ENCODE results near the gene CST2.
"Not testable (repeated sequence)": the region's sequence is repeated elsewhere in the genome, so short reads cannot be mapped to it uniquely, and the experiment has no call there.

The CST2 gene

GRCh38 chr20:23800865-23801264 is 25.7 kb downstream of the CST2 start:
- DNase-seq (ENCODE audit: low spot score) = no peak

- DNase-seq (ENCODE audit: low spot score) = not testable (repeated sequence)
Measured at GRCh38 chr20:23799216-23799847, 27.2 kb downstream of the CST2 start.

- no peak for DNase-seq (ENCODE audit: low spot score)
Measured at GRCh38 chr20:23795526-23795925, 31.0 kb downstream of the CST2 start.

DNA sequence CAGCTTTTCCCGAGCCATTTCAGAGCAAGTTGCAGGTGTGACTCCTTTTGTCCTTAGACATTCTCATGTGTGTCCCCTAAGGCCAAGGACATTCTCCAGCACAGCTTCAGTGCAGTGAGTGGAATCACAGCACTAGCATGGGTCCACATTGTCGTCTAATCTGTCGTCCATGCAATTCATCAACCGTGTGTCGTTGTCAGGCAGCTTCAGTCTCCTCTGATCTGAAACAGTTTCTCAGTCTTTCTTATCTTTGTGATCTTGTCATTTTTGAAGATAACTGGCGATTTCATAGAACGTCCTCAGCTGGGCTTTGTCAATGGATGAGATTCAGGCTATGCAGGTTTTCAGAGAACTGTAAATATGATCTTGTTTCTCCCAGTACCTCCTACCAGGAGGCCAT is 31.7 kb downstream of the CST2 start:
- no peak for DNase-seq (ENCODE audit: low spot score)

DNA sequence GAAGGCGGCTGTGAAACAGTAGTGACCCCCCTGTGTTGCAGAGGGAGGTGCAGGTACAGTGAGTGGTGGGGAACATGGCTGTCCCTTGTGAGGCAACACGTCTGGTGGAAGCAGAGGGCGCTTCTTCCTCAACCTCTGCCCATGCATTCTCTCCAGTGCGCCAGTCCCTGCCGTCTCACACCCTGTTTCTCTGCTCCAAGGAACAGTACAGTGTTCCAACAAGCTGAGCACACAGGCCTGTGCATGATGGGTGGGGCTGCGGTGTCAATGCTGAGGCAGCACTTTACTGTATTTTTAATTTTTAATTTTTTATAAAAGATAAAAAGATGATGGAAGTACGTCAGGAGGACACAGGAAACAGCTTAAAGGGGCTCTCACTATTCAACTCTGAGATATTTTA is 32.5 kb downstream of the CST2 start:
- DNase-seq (ENCODE audit: low spot score) = no peak

DNA sequence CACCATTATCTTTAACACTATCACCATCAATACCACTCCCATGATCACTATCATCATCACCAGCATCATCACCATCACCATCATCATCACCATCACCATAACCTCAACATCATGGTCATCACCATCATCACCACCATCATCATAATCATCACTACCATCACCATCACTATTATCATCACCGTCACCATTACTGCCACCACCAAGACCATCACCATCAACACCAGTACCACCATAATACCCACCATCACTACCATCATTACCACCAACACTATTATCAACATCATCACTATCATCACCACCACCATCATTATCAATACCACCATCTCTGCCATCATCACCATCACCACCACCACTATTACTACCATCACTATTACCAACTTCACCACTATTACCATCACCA is 43.1 kb downstream of the CST2 start:
- no peak for DNase-seq (ENCODE audit: low spot score)

DNA sequence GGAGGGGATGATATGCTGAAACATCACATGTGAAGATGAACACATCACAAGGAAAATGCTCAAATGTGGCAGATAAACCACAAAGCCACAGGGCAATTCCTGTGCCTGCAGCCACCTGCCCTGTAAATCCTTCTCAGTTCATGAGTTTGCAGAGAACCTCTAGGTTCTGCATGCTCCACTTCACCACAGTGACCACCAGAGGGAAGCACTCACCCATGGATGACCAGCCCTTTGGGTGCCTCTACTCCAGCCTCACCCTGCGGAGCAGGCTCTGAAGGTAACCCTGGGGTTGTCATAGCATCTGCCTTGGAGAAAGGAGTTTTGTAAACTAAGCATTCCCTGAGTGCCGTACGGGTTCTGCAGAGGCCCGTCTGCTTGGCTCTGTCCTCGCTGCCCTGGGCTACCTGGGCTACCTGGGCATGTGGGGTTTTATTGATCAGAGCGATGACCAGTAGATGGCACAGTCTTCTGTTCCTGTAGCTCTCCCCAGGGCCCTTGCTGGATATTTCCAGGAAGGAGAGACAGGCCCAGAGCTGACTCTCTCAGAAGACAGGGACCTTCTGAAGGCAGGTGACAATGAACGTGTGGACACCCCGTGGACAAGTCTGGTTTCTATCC is 44.1 kb downstream of the CST2 start:
- DNase-seq (ENCODE audit: low spot score) = no peak

DNA sequence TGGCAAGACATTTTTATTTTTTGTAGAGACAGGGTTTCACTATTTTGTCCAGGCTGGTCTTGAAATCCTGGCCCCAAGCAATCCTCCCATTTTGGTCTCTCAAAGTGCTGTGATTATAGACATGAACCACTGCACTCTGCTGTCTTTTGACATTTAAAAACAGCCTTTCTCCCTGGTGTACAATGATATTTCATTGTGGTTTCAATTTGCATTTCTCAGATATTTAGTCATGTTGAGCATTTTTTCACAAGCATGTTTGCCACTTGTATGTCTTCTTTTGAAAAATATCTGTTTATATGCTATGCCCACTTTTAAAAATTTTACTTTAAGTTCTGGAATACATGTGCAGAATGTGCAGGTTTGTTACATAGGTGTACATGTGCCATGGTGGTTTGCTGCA is 47.9 kb downstream of the CST2 start:
- DNase-seq (ENCODE audit: low spot score) = not testable (repeated sequence)

GRCh38 chr20:23777380-23777779 is 49.1 kb downstream of the CST2 start:
- DNase-seq (ENCODE audit: low spot score) = not testable (repeated sequence)

DNA sequence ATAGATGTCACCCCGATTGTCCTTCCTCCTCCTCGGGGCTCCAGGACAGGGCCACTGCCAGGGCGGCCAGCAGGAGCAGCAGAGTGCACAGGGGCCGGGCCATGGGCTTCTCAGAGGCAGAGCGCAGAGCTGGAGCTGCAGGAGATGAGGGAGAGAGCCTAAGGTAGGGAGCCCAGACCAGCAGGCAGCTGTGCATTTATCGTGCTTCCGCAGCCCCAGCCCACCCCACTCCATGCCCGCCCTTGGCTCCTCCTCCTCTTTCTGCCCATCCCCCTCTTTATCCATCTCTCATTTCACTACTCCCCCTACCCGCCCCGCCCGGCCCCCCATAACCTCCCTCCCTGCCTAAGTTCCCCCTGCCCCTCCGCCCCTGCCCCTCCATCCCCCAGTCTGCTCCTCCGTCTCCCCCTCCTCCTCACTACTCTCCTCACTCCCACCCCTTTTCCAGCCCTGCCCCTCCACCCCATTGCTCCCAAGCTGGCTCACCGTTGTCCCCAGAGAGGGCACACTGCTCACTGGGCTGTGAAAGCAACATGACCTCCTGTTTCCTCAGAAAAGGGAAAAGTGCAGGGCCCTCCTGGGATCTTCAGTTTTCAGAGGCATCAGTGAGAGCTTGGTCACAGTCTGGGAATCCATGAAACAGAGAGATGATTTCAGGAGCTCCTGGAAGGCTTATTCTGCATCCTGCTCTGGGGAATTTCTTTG is 50.3 kb downstream of the CST2 start:
- no peak for DNase-seq (ENCODE audit: low spot score)

- DNase-seq (ENCODE audit: low spot score) = no peak
Measured at GRCh38 chr20:23774081-23774480, 52.4 kb downstream of the CST2 start.
